SK-N-SH (cell line): Measurements from ENCODE around the gene HOXC11. TPM values are rescaled to one million over a fixed set of nuclear protein-coding genes. Genes with fewer than 3 reads are reported as not detected.

Experiments used
- CTCF ChIA-PET: fragments of 300-600, 350-600 bp; formaldehyde crosslinking; extraction: SDS; loops from one replicate; lab custom pipeline; 2021; lab: Yijun Ruan, JAX
- POLR2A ChIA-PET: fragments of 350-600 bp; sonication (Branson Sonifier 250); formaldehyde crosslinking; extraction: SDS; loops from one replicate; lab custom pipeline; 2020; ENCODE audit warnings: antibody characterized with exemption, inconsistent platforms; lab: Yijun Ruan, JAX
- DNase-seq: peaks from one replicate; pipeline ENCODE4 v3.0.0; 2012
- H2AFZ ChIP-seq: fragments of 200-600 bp; sonication (generic); 2 replicates; pipeline ENCODE4 v1.8.1; 2016; ENCODE audit warnings: antibody characterized with exemption, mild to moderate bottlenecking, low read depth
- H3F3A ChIP-seq: fragments of 200-600 bp; sonication (generic); replicated peaks from 2 replicates; pipeline ENCODE3; 2016; ENCODE audit warnings: antibody characterized with exemption, mild to moderate bottlenecking; ENCODE audit not compliant: insufficient read depth
- H3K27ac ChIP-seq, 2 experiments: fragments of 200-500 bp in 1 of 2; fragments of 200-600 bp in 1 of 2; sonication (Bioruptor generic) in 1 of 2; sonication (generic), shearing (Covaris generic) in 1 of 2; 2 replicates each; pipeline versions ENCODE4 v1.5.1 to v1.6.1; 2014 to 2016; ENCODE audit warnings: low read depth in 2 of 2, inconsistent platforms in 1 of 2, low read length in 1 of 2, mild to moderate bottlenecking in 1 of 2, mixed read lengths in 1 of 2
- H3K27me3 ChIP-seq: fragments of 200-600 bp; sonication (generic), shearing (Covaris generic); 2 replicates; pipeline ENCODE4 v1.6.1; 2016; ENCODE audit warnings: mixed run types; ENCODE audit not compliant: insufficient read depth
- H3K36me3 ChIP-seq, 2 experiments: fragments of 200-500 bp in 1 of 2; fragments of 200-600 bp in 1 of 2; sonication (Bioruptor generic) in 1 of 2; sonication (generic) in 1 of 2; replicated peaks in 1 of 2; 2 replicates each; pipeline versions ENCODE3 to v1.5.1; 2014 to 2016; ENCODE audit warnings: low read length in 1 of 2, mild to moderate bottlenecking in 1 of 2; ENCODE audit not compliant: insufficient read depth in 2 of 2, control insufficient read depth in 1 of 2
- H3K4me1 ChIP-seq, 2 experiments: fragments of 200-500 bp in 1 of 2; fragments of 200-600 bp in 1 of 2; sonication (Bioruptor generic) in 1 of 2; sonication (generic), shearing (Covaris generic) in 1 of 2; 2 replicates each; pipeline versions ENCODE4 v1.5.1 to v1.6.1; 2014 to 2016; ENCODE audit warnings: low read depth in 1 of 2, low read length in 1 of 2, mixed run types in 1 of 2; ENCODE audit not compliant: insufficient read depth in 2 of 2, control insufficient read depth in 1 of 2
- H3K4me2 ChIP-seq: fragments of 200-600 bp; sonication (generic), shearing (Covaris generic); 2 replicates; pipeline ENCODE4 v1.6.1; 2017; ENCODE audit warnings: mixed run types
- H3K4me3 ChIP-seq, 2 experiments: fragments of 200-500 bp in 1 of 2; fragments of 200-600 bp in 1 of 2; sonication (Bioruptor generic) in 1 of 2; sonication (generic), shearing (Covaris generic) in 1 of 2; 2 replicates each; pipeline versions ENCODE4 v1.5.1 to v1.8.1; 2014 to 2016; ENCODE audit warnings: low read depth in 2 of 2, inconsistent platforms in 1 of 2, low read length in 1 of 2, mild to moderate bottlenecking in 1 of 2, mixed read lengths in 1 of 2, moderate library complexity in 1 of 2
- H3K79me2 ChIP-seq: fragments of 200-600 bp; sonication (generic); 2 replicates; pipeline ENCODE4 v1.8.1; 2017; ENCODE audit warnings: mild to moderate bottlenecking; ENCODE audit not compliant: insufficient read depth
- H3K9ac ChIP-seq: fragments of 200-600 bp; sonication (generic); 2 replicates; pipeline ENCODE4 v1.6.1; 2017; ENCODE audit warnings: mixed run types
- H3K9me2 ChIP-seq: fragments of 200-600 bp; sonication (generic); 2 replicates; pipeline ENCODE4 v1.6.1; 2017; ENCODE audit warnings: mixed run types
- H3K9me3 ChIP-seq: fragments of 200-600 bp; sonication (generic); 2 replicates; pipeline ENCODE4 v1.6.1; 2017; ENCODE audit warnings: mixed run types, mild to moderate bottlenecking, moderate library complexity
- H4K20me1 ChIP-seq: fragments of 200-600 bp; sonication (generic); 2 replicates; pipeline ENCODE4 v1.6.1; 2017; ENCODE audit warnings: mild to moderate bottlenecking, mixed run types; ENCODE audit not compliant: insufficient read depth
- EP300 ChIP-seq, 2 experiments: IDR thresholded peaks; 2 replicates each; pipeline versions ENCODE4 v1.4.0 to v1.6.1; 2012; ENCODE audit warnings: borderline replicate concordance in 1 of 2, low read depth in 1 of 2, low read length in 1 of 2
- EZH2phosphoT487 ChIP-seq: fragments of 200-600 bp; sonication (generic); IDR thresholded peaks from 2 replicates; pipeline ENCODE4 v1.6.1; 2017; ENCODE audit warnings: low read depth, mixed run types, mild to moderate bottlenecking, antibody characterized with exemption, moderate library complexity, borderline replicate concordance
- FOXM1 ChIP-seq: IDR thresholded peaks from 2 replicates; pipeline ENCODE4 v1.4.0; 2012; ENCODE audit warnings: low read depth, mild to moderate bottlenecking
- GATA2 ChIP-seq: sonication (generic); formaldehyde crosslinking; IDR thresholded peaks from 2 replicates; pipeline ENCODE4 v1.5.0; 2020; ENCODE audit warnings: mild to moderate bottlenecking, missing genetic modification reagents
- JUND ChIP-seq: IDR thresholded peaks from 2 replicates; pipeline ENCODE4 v1.4.0; 2012
- MEF2A ChIP-seq: IDR thresholded peaks from 2 replicates; pipeline ENCODE4 v1.4.0; 2012; ENCODE audit warnings: low read depth, borderline replicate concordance
- MXI1 ChIP-seq: IDR thresholded peaks from 2 replicates; pipeline ENCODE4 v1.6.1; 2012; ENCODE audit warnings: mild to moderate bottlenecking, low read depth, low read length, improper control_type of control experiment
- NRF1 ChIP-seq: IDR thresholded peaks from 2 replicates; pipeline ENCODE4 v1.6.1; 2012; ENCODE audit warnings: low read depth, mild to moderate bottlenecking, low read length
- POLR2AphosphoS5 ChIP-seq: IDR thresholded peaks from 2 replicates; pipeline ENCODE4 v1.6.1; 2012; ENCODE audit warnings: low read depth, low read length
- TAF1 ChIP-seq: IDR thresholded peaks from 2 replicates; pipeline ENCODE4 v1.6.1; 2012; ENCODE audit warnings: low read depth, mild to moderate bottlenecking, low read length, moderate library complexity, borderline replicate concordance
- TCF12 ChIP-seq: IDR thresholded peaks from 2 replicates; pipeline ENCODE4 v1.4.0; 2012
- TEAD4 ChIP-seq: IDR thresholded peaks from 2 replicates; pipeline ENCODE4 v1.4.0; 2012; ENCODE audit warnings: mild to moderate bottlenecking, borderline replicate concordance; ENCODE audit not compliant: insufficient read depth
- YY1 ChIP-seq: IDR thresholded peaks from 2 replicates; pipeline ENCODE4 v1.4.0; 2012; ENCODE audit warnings: low read depth, mild to moderate bottlenecking
- WGBS: methylation state at CpG from one replicate; pipeline ENCODE4 v1.1.6; 2017; ENCODE audit warnings: low lambda C conversion rate; 5-methylcytosine and 5-hydroxymethylcytosine counted together
- polyA plus RNA-seq, 3 experiments: library from polyadenylated mRNA; depleted of rRNA; stranded (reverse); fragments of >200 nt; gene quantifications; 2 replicates each; pipeline ENCODE4 v1.2.3, GENCODE V29; 2012
- TF ChIP-seq, protein P1 (sequence below): IDR thresholded peaks from 2 replicates; pipeline ENCODE4 v1.4.0; 2012; ENCODE audit warnings: low read depth
- TF ChIP-seq, protein P2 (sequence below): fragments of 200-600 bp; sonication (generic); IDR thresholded peaks from 2 replicates; pipeline ENCODE4 v1.6.1; 2017; ENCODE audit warnings: antibody characterized with exemption, mild to moderate bottlenecking, moderate library complexity
- TF ChIP-seq, protein P3 (sequence below): IDR thresholded peaks from 2 replicates; pipeline ENCODE4 v1.4.0; 2012; ENCODE audit warnings: low read depth, borderline replicate concordance

HOXC11 gene
- polyA plus RNA-seq, 1 of the 3 experiments (the other 2 are of a cell fraction), result not detected

DNA sequence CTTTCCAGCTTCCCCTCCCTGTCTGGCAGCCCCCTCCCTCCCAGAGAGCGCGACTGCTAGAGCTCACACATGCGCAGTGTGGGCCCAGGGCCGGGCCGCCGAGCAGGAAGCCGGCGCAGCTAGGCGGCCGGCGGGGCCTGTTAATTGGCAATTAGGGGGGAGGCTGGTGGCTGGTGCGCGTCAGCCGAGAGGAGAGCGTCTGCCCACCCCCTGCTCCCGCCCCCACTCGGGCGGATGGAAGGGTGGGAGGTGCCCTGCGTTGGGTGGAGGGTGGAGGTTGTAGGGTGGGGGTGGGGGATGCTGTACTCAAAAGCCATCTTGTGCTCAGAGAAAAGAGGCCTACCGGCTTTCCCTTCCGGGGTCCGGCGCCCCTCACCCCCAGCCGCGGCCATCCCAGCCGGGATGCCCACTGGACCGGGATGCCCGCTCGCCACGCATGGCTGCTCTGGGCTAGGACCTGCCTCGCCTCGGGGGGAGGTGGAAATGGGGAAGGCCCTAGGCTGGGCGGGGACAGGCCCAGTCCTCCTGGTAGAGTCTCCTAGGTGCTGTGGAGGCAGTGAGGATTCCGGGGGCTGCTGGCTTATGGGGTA is 45.0 kb downstream of the HOXC11 start (continued):
- TF ChIP-seq EZH2phosphoT487, result no peak
- TF ChIP-seq, protein P1, sequence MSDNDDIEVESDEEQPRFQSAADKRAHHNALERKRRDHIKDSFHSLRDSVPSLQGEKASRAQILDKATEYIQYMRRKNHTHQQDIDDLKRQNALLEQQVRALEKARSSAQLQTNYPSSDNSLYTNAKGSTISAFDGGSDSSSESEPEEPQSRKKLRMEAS, result 0 out of 2 replicates have a peak, but pooled peaks have one; percentile 19
- TF ChIP-seq GATA2 (CRISPR knock-in tag), result no peak
- TF ChIP-seq TAF1, result peak; percentile 75; the same call in 1 of the 2 replicates
- no peak; the same call in 1 of the 2 replicates for TF ChIP-seq MXI1
- 0 out of 2 replicates have a peak, but pooled peaks have one; percentile 33 for TF ChIP-seq TCF12
- peak in 1 of 2 experiments; percentile 30; a peak in 1 of 4 replicates for TF ChIP-seq EP300 (IDR thresholded peaks at IDR 0.05; ENCODE audit: borderline replicate concordance in 1 of 2, low read depth in 1 of 2, low read length in 1 of 2)
- TF ChIP-seq, all 33 proteins: peak for 11

DNA sequence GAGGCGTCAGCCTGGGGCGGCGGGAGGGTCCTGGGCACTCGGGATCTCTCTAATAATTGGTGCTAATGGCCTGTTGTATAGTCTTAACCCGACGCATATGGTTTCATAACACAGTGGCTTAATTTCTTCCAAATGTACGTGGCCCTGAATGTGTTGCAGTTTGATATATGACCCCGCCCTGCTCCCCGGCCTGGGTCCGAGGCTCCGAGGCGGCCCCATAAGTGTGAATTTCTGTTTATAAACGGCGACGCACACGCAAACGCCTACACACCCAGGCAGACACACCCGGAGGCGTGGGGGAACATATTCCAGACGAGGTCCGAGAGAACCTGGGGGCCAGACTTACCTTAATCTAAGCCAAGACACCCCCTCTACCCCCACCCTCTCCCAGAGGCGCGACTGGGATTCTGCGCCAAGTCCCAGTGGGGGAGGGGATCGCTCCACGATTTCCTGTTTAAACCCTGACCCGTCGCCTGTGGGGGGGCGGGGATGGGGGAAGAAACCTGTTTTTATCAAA is 45.6 kb downstream of the HOXC11 start:
- H3K27ac ChIP-seq, result peak overlapping the region; percentile 89 to 99
- H3K36me3 ChIP-seq, result no peaks in the 10 kb centered on the region
- peaks cover 9% of the 10 kb centered on the region for H3F3A ChIP-seq
- peak overlapping the region; percentile 90; the same call in 1 of the 2 replicates for H2AFZ ChIP-seq
- DNase-seq, result peak; percentile 66
- no peak for TF ChIP-seq TCF12
- TF ChIP-seq TEAD4, result no peak
- TF ChIP-seq, protein P2, sequence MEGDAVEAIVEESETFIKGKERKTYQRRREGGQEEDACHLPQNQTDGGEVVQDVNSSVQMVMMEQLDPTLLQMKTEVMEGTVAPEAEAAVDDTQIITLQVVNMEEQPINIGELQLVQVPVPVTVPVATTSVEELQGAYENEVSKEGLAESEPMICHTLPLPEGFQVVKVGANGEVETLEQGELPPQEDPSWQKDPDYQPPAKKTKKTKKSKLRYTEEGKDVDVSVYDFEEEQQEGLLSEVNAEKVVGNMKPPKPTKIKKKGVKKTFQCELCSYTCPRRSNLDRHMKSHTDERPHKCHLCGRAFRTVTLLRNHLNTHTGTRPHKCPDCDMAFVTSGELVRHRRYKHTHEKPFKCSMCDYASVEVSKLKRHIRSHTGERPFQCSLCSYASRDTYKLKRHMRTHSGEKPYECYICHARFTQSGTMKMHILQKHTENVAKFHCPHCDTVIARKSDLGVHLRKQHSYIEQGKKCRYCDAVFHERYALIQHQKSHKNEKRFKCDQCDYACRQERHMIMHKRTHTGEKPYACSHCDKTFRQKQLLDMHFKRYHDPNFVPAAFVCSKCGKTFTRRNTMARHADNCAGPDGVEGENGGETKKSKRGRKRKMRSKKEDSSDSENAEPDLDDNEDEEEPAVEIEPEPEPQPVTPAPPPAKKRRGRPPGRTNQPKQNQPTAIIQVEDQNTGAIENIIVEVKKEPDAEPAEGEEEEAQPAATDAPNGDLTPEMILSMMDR, result no peak
- no peak for TF ChIP-seq EZH2phosphoT487
- TF ChIP-seq POLR2AphosphoS5, result no peak
- TF ChIP-seq, protein P3, sequence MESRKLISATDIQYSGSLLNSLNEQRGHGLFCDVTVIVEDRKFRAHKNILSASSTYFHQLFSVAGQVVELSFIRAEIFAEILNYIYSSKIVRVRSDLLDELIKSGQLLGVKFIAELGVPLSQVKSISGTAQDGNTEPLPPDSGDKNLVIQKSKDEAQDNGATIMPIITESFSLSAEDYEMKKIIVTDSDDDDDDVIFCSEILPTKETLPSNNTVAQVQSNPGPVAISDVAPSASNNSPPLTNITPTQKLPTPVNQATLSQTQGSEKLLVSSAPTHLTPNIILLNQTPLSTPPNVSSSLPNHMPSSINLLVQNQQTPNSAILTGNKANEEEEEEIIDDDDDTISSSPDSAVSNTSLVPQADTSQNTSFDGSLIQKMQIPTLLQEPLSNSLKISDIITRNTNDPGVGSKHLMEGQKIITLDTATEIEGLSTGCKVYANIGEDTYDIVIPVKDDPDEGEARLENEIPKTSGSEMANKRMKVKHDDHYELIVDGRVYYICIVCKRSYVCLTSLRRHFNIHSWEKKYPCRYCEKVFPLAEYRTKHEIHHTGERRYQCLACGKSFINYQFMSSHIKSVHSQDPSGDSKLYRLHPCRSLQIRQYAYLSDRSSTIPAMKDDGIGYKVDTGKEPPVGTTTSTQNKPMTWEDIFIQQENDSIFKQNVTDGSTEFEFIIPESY, result no peak
- no peak for TF ChIP-seq YY1
- TF ChIP-seq JUND, result no peak
- TF ChIP-seq FOXM1, result no peak
- no peak for TF ChIP-seq NRF1
- TF ChIP-seq MEF2A, result no peak
- peak overlapping the region; percentile 69 to 85 for H3K4me3 ChIP-seq
- no peaks in the 10 kb centered on the region for H3K9me2 ChIP-seq
- peak overlapping the region; percentile 99 for H3K4me2 ChIP-seq
- POLR2A ChIA-PET, result no interaction called here
- WGBS, result 46% methylated on average over 28 of the region's 29 CpGs
- no peaks in the 10 kb centered on the region for H4K20me1 ChIP-seq
- H3K79me2 ChIP-seq, result peaks cover 10% of the 10 kb centered on the region; the same call in 1 of the 2 replicates
- CTCF ChIA-PET, result interaction anchor here (0.8 to 24.5 kb wide), 3 partner anchors 18 to 177 kb away, joined by 6 to 568 read pairs (median 548); partner anchors contain the start of genes HOXC9 and SMUG1
- H3K4me1 ChIP-seq, result peaks cover 7 to 36% of the 10 kb centered on the region in 2 experiments; a peak in 2 of 4 replicates
- no peaks in the 10 kb centered on the region for H3K27me3 ChIP-seq
- H3K9me3 ChIP-seq, result no peaks in the 10 kb centered on the region
- H3K9ac ChIP-seq, result peak overlapping the region; percentile 98
